Body of pancreas (tissue), 4 donors: ENCODE results near the gene ZNF76. TPM values are rescaled to one million over a fixed set of nuclear protein-coding genes. Genes with fewer than 3 reads are reported as not detected.
"Not testable (repeated sequence)": the region's sequence is repeated elsewhere in the genome, so short reads cannot be mapped to it uniquely, and the experiment has no call there.

Experiments used
- ATAC-seq: fragments of 150-250 bp; one replicate; pipeline ENCODE4 v1.9.1; 2016
- DNase-seq, 4 donors: peaks; one replicate each; pipeline ENCODE4 v3.0.0-alpha.2; 2019
- H3K27ac ChIP-seq, 4 donors: fragments of 200-600 bp; sonication (generic); 1 replicate in 3 of 4; 2 replicates in 1 of 4; pipeline versions ENCODE4 v1.5.1 to v1.6.1; 2016 to 2019; ENCODE audit warnings: mild to moderate bottlenecking in 1 of 4, mixed read lengths in 1 of 4, moderate library complexity in 1 of 4
- H3K27me3 ChIP-seq, 2 donors: fragments of 200-600 bp; sonication (generic); one replicate each; pipeline ENCODE4 v1.6.0; 2016; ENCODE audit warnings: mild to moderate bottlenecking in 1 of 2
- H3K36me3 ChIP-seq, 2 donors: fragments of 200-600 bp; sonication (generic); replicated peaks in 1 of 2; 2 replicates each; pipeline ENCODE4 v1.5.1; 2016; ENCODE audit warnings: low read depth in 2 of 2; ENCODE audit not compliant: insufficient read depth in 1 of 2
- H3K4me1 ChIP-seq: fragments of 200-600 bp; sonication (generic); one replicate; pipeline ENCODE4 v1.6.0; 2016
- H3K4me3 ChIP-seq, 2 donors: fragments of 200-600 bp; sonication (generic); 1 replicate in 1 of 2; 2 replicates in 1 of 2; pipeline ENCODE4 v1.5.1; 2016 to 2019
- H3K9me3 ChIP-seq, 3 donors: fragments of 200-600 bp; sonication (generic); 1 replicate in 2 of 3; 2 replicates in 1 of 3; pipeline ENCODE4 v1.5.1; 2016
- CTCF ChIP-seq, 7 experiments: fragments of 450-650 bp in 4 of 7; fragments of 200-600 bp in 3 of 7; sonication (generic) in 3 of 7; IDR thresholded peaks; one replicate each; pipeline ENCODE4 v1.5.1; 2016 to 2019; ENCODE audit warnings: antibody characterized with exemption in 7 of 7
- POLR2A ChIP-seq, 3 donors: fragments of 450-650 bp; IDR thresholded peaks; one replicate each; pipeline ENCODE4 v1.6.1; 2016; ENCODE audit warnings: antibody characterized with exemption in 3 of 3, mild to moderate bottlenecking in 2 of 3
- WGBS, 2 donors: methylation state at CpG; one replicate each; pipeline ENCODE4 v1.1.5; 2017; 5-methylcytosine and 5-hydroxymethylcytosine counted together
- intact Hi-C: fragments of 100-400 bp; cut with DNase I; formaldehyde crosslinking; loops from one replicate; pipeline ENCODE4 v1.15.1; 2023
- total RNA-seq, 2 donors: library from RNA; depleted of rRNA; stranded (reverse); fragments of >200 nt; gene quantifications; one replicate each; pipeline ENCODE4 v1.1.0, GENCODE V29; 2016

ZNF76 gene
- total RNA-seq, 2 donors from 2014 or later = 34.2 to 56.7 TPM

- intact Hi-C loops = no loop called here
- DNase-seq (no peak), ATAC-seq (no peak)
- WGBS, 2 donors = 73 to 79% methylated on average over 1 of the region's 1 CpG
- Histone ChIP-seq H3K27ac (no peak overlapping the region), H3K4me1 (peaks cover 10% of the 10 kb centered on the region), H3K9me3 (no peaks in the 10 kb centered on the region), H3K27me3 (no peaks in the 10 kb centered on the region), H3K36me3 (no peaks in the 10 kb centered on the region), H3K4me3 (no peak overlapping the region)
- TF ChIP-seq CTCF (IDR thresholded peaks at IDR 0.05) = no peak
Observed at GRCh38 chr6:35304299-35304698, 44.8 kb downstream of the ZNF76 start.

- H3K36me3 ChIP-seq = no peaks in the 10 kb centered on the region
- DNase-seq = no peak
- TF ChIP-seq CTCF (IDR thresholded peaks at IDR 0.05) (no peak), POLR2A (IDR thresholded peaks at IDR 0.05) (no peak)
- no peaks in the 10 kb centered on the region for H3K27me3 ChIP-seq
- intact Hi-C loops = no loop called here
- H3K9me3 ChIP-seq = no peaks in the 10 kb centered on the region
- ATAC-seq = no peak
- no peak overlapping the region for H3K4me3 ChIP-seq
- 85 to 90% methylated on average over 8 of the region's 8 CpGs for WGBS, 2 donors
- no peak overlapping the region for H3K27ac ChIP-seq
- H3K4me1 ChIP-seq = peaks cover 2% of the 10 kb centered on the region
Observed at GRCh38 chr6:35305117-35305516, 45.6 kb downstream of the ZNF76 start.

- H3K4me3 ChIP-seq, H3K27ac ChIP-seq, intact Hi-C loops, H3K27me3 ChIP-seq, ATAC-seq, H3K4me1 ChIP-seq, H3K9me3 ChIP-seq, H3K36me3 ChIP-seq: not testable (repeated sequence)
- peak in 1 of 4 donors; percentile 23 for DNase-seq
- 75 to 78% methylated on average over 15 of the region's 15 CpGs for WGBS, 2 donors
Observed at GRCh38 chr6:35307138-35307537, 47.6 kb downstream of the ZNF76 start.

GRCh38 chr6:35308543-35308942 lies 49.0 kb downstream of the ZNF76 start:
- DNase-seq, intact Hi-C loops, H3K9me3 ChIP-seq, ATAC-seq, H3K4me3 ChIP-seq, H3K36me3 ChIP-seq, H3K27me3 ChIP-seq, H3K4me1 ChIP-seq, H3K27ac ChIP-seq: not testable (repeated sequence)
- 95 to 99% methylated on average over 2 of the region's 2 CpGs for WGBS, 2 donors

- H3K9me3 ChIP-seq = no peaks in the 10 kb centered on the region
- WGBS, 2 donors = 89 to 91% methylated on average over 9 of the region's 9 CpGs
- TF ChIP-seq CTCF (IDR thresholded peaks at IDR 0.05) = no peak
- no peak for TF ChIP-seq POLR2A (IDR thresholded peaks at IDR 0.05)
- no peaks in the 10 kb centered on the region for H3K27me3 ChIP-seq
- intact Hi-C loops = no loop called here
- no peaks in the 10 kb centered on the region for H3K4me1 ChIP-seq
- no peak for ATAC-seq
- no peak for DNase-seq
- H3K4me3 ChIP-seq = no peak overlapping the region
- H3K27ac ChIP-seq = no peak overlapping the region
- no peaks in the 10 kb centered on the region for H3K36me3 ChIP-seq
Observed at GRCh38 chr6:35309611-35310264, 50.2 kb downstream of the ZNF76 start.

- 90 to 94% methylated on average over 6 of the region's 6 CpGs for WGBS, 2 donors
- no peak for DNase-seq
- no peaks in the 10 kb centered on the region for H3K4me1 ChIP-seq
- H3K4me3 ChIP-seq = no peak overlapping the region
- no peaks in the 10 kb centered on the region for H3K27me3 ChIP-seq
- no peak overlapping the region for H3K27ac ChIP-seq
- intact Hi-C loops = no loop called here
- no peaks in the 10 kb centered on the region for H3K9me3 ChIP-seq
- ATAC-seq = no peak
- H3K36me3 ChIP-seq = no peaks in the 10 kb centered on the region
- TF ChIP-seq POLR2A (IDR thresholded peaks at IDR 0.05) = no peak
- TF ChIP-seq CTCF (IDR thresholded peaks at IDR 0.05) = no peak
Observed at GRCh38 chr6:35310265-35310831, 50.8 kb downstream of the ZNF76 start.
